ENCODE data around the gene ZNF738. TPM values are rescaled to one million over a fixed set of nuclear protein-coding genes. Genes with fewer than 3 reads are reported as not detected.

ZNF738 gene
- total RNA-seq, 2 experiments from 2014 or later = 17.7 to 18.9 TPM

GRCh38 chr19:21402303-21402985 lies 43.6 kb downstream of the ZNF738 start:
- H3K4me3 Mint-ChIP-seq = no peak overlapping the region
- peaks cover 40% of the 10 kb centered on the region for H3K4me1 Mint-ChIP-seq (ENCODE audit: low read depth)
- DNase-seq = no peak
- intact Hi-C loops (cut with micrococcal nuclease) = no loop called here
- ATAC-seq = no peak
- H3K36me3 Mint-ChIP-seq (ENCODE audit: low read depth) = peaks cover 79% of the 10 kb centered on the region
- POLR2A ChIA-PET = no interaction called here
- no peaks in the 10 kb centered on the region for H3K27me3 Mint-ChIP-seq
- peaks cover 18% of the 10 kb centered on the region for H3K9me3 Mint-ChIP-seq
- CTCF ChIA-PET = interaction anchor here (1.7 kb wide), 1 partner anchor 12 kb away, joined by 3 read pairs; no protein-coding TSS in a partner anchor
- TF ChIP-seq CTCF (IDR thresholded peaks at IDR 0.05) = no peak
- H3K27ac Mint-ChIP-seq = no peak overlapping the region

- Mint-ChIP-seq H3K36me3 (ENCODE audit: low read depth) (peaks cover 85% of the 10 kb centered on the region), H3K9me3 (peaks cover 34% of the 10 kb centered on the region), H3K27me3 (no peaks in the 10 kb centered on the region), H3K4me3 (no peak overlapping the region), H3K27ac (no peak overlapping the region), H3K4me1 (ENCODE audit: low read depth) (peaks cover 1% of the 10 kb centered on the region)
- TF ChIP-seq CTCF (IDR thresholded peaks at IDR 0.05) = no peak
- POLR2A ChIA-PET = no interaction called here
- CTCF ChIA-PET = no interaction called here
- intact Hi-C loops (cut with micrococcal nuclease) = no loop called here
- ATAC-seq = no peak
- no peak for DNase-seq
Measured at GRCh38 chr19:21410166-21410565, 51.4 kb downstream of the ZNF738 start.

GRCh38 chr19:21422244-21422643 lies 63.4 kb downstream of the ZNF738 start:
- TF ChIP-seq CTCF (IDR thresholded peaks at IDR 0.05) = no peak
- ATAC-seq (no peak), DNase-seq (no peak)
- H3K27me3 Mint-ChIP-seq = no peaks in the 10 kb centered on the region
- H3K4me1 Mint-ChIP-seq (ENCODE audit: low read depth) = no peaks in the 10 kb centered on the region
- POLR2A ChIA-PET = interaction anchor here (1.0 kb wide), 1 partner anchor 224 kb away, joined by 3 read pairs; no protein-coding TSS in a partner anchor
- peaks cover 72% of the 10 kb centered on the region for H3K36me3 Mint-ChIP-seq (ENCODE audit: low read depth)
- peaks cover 68% of the 10 kb centered on the region for H3K9me3 Mint-ChIP-seq
- H3K4me3 Mint-ChIP-seq = no peak overlapping the region
- no peak overlapping the region for H3K27ac Mint-ChIP-seq
- CTCF ChIA-PET = no interaction called here
- intact Hi-C loops (cut with micrococcal nuclease) = no loop called here

- no peak for TF ChIP-seq CTCF (IDR thresholded peaks at IDR 0.05)
- DNase-seq (no peak), ATAC-seq (no peak)
- no peak overlapping the region for H3K4me3 Mint-ChIP-seq
- ChIA-PET POLR2A (no interaction called here), CTCF (interaction anchor here (2.0 kb wide), 1 partner anchor 60 kb away, joined by 7 read pairs; no protein-coding TSS in a partner anchor)
- no peak overlapping the region for H3K27ac Mint-ChIP-seq
- H3K9me3 Mint-ChIP-seq = peaks cover 58% of the 10 kb centered on the region
- H3K4me1 Mint-ChIP-seq (ENCODE audit: low read depth) = no peaks in the 10 kb centered on the region
- no peaks in the 10 kb centered on the region for H3K27me3 Mint-ChIP-seq
- peaks cover 61% of the 10 kb centered on the region for H3K36me3 Mint-ChIP-seq (ENCODE audit: low read depth)
- intact Hi-C loops (cut with micrococcal nuclease) = no loop called here
Measured at GRCh38 chr19:21423057-21424041, 64.5 kb downstream of the ZNF738 start.

Other genes starting within 250 kb of the ZNF738 start
- 10 to 100 TPM; 16.8 to 18.7 TPM for gene ZNF431, start 217.0 kb upstream of the ZNF738 start, total RNA-seq
- gene ZNF708, start 29.6 kb upstream of the ZNF738 start, total RNA-seq = 1 to 10 TPM; 9.2 to 9.3 TPM
- 10 to 100 TPM; 15.1 to 15.6 TPM for gene ZNF493, start 38.1 kb downstream of the ZNF738 start, total RNA-seq
- 10 to 100 TPM; 11.8 to 14.7 TPM for gene ZNF429, start 146.6 kb downstream of the ZNF738 start, total RNA-seq

All from activated CD8-positive, alpha-beta T cell treated with anti-CD3 and anti-CD28 coated beads for 36 hours (primary cell).